NCI-H510A (cell line): ENCODE measurements around the gene PIAS1.
"Not testable (repeated sequence)": the region's sequence is repeated elsewhere in the genome, so short reads cannot be mapped to it uniquely, and the experiment has no call there.

Source experiments
- DNase-seq: peaks from one replicate; lab custom pipeline; 2025; lab: John Stamatoyannopoulos, UW

Gene PIAS1

GRCh38 chr15:68218847-68219798, 165.0 kb downstream of the PIAS1 start:
- no peak for DNase-seq

GRCh38 chr15:68220489-68220888, 166.4 kb downstream of the PIAS1 start:
- DNase-seq = no peak

- DNase-seq = no peak
These were observed 166.9 kb downstream of the PIAS1 start for GRCh38 chr15:68220967-68221366.

GRCh38 chr15:68221530-68222431, 167.7 kb downstream of the PIAS1 start:
- DNase-seq = not testable (repeated sequence)

- not testable (repeated sequence) for DNase-seq
These were observed 168.3 kb downstream of the PIAS1 start for GRCh38 chr15:68222432-68222743.

- no peak for DNase-seq
These were observed 169.1 kb downstream of the PIAS1 start for GRCh38 chr15:68223171-68223570.

GRCh38 chr15:68224108-68224507, 170.0 kb downstream of the PIAS1 start:
- no peak for DNase-seq

GRCh38 chr15:68224546-68225250, 170.6 kb downstream of the PIAS1 start:
- no peak for DNase-seq

GRCh38 chr15:68225442-68225841, 171.3 kb downstream of the PIAS1 start:
- not testable (repeated sequence) for DNase-seq

- no peak for DNase-seq
These were observed 173.6 kb downstream of the PIAS1 start for GRCh38 chr15:68227643-68228142.

- DNase-seq = no peak
These were observed 174.2 kb downstream of the PIAS1 start for GRCh38 chr15:68228143-68228970.

GRCh38 chr15:68228971-68229385, 174.9 kb downstream of the PIAS1 start:
- no peak for DNase-seq

GRCh38 chr15:68229386-68230156, 175.5 kb downstream of the PIAS1 start, which contains the start of gene CLN6:
Gene CLN6 (minus strand): TSS chr15:68229728. CDS start chr15:68229584, 144 bp downstream.
- peak; percentile 65 for DNase-seq

- no peak for DNase-seq
These were observed 176.3 kb downstream of the PIAS1 start for GRCh38 chr15:68230157-68231100.

GRCh38 chr15:68231102-68231818, 177.1 kb downstream of the PIAS1 start:
- DNase-seq = no peak

- DNase-seq = no peak
These were observed 178.3 kb downstream of the PIAS1 start for GRCh38 chr15:68232449-68232848.

- no peak for DNase-seq
These were observed 178.8 kb downstream of the PIAS1 start for GRCh38 chr15:68232937-68233336.

- DNase-seq = no peak
These were observed 179.9 kb downstream of the PIAS1 start for GRCh38 chr15:68234060-68234459.
